ENCODE measurements around the gene SP140.

GRCh38 chr2:230329946-230330605, 104.5 kb downstream of the SP140 start:
- TF ChIP-seq GATA2 (IDR thresholded peaks at IDR 0.05; ENCODE audit: low read depth, low read length) (no peak), GATA3 (IDR thresholded peaks at IDR 0.05; ENCODE audit: low read depth, low read length) (no peak)
